Mucosa of descending colon (tissue), 3 donors: ENCODE measurements around the gene CASZ1. TPM values are rescaled to one million over a fixed set of nuclear protein-coding genes. Genes with fewer than 3 reads are reported as not detected.

Source experiments
- ATAC-seq: fragments of 200-7000 bp; cut with Tn5 transposase; one replicate; pipeline ENCODE4 v1.9.1; 2020; ENCODE audit warnings: mild to moderate bottlenecking, moderate library complexity
- DNase-seq, 3 donors: peaks; one replicate each; pipeline ENCODE4 v3.0.0-alpha.2; 2020
- H3K36me3 ChIP-seq: fragments of 200-600 bp; one replicate; pipeline ENCODE4 v1.8.0; 2021; ENCODE audit warnings: low read depth, mild to moderate bottlenecking
- H3K4me1 ChIP-seq: fragments of 200-600 bp; one replicate; pipeline ENCODE4 v1.8.0; 2021; ENCODE audit warnings: low read depth, mild to moderate bottlenecking
- H3K4me3 ChIP-seq: fragments of 200-600 bp; one replicate; pipeline ENCODE4 v1.8.0; 2021; ENCODE audit warnings: mild to moderate bottlenecking
- H3K9me3 ChIP-seq: fragments of 200-600 bp; one replicate; pipeline ENCODE4 v1.8.0; 2021; ENCODE audit warnings: mild to moderate bottlenecking
- CTCF ChIP-seq: fragments of 200-600 bp; IDR thresholded peaks from one replicate; pipeline ENCODE4 v1.8.0; 2022; ENCODE audit warnings: antibody characterized with exemption, mild to moderate bottlenecking
- intact Hi-C, 2 donors: fragments of 100-400 bp; cut with DNase I in 1 of 2; cut with micrococcal nuclease in 1 of 2; formaldehyde crosslinking; loops; one replicate each; pipeline versions ENCODE4 v1.11.0 to v1.11.1; 2022; cut with DNase I, micrococcal nuclease
- total RNA-seq, 3 donors: library from RNA; stranded (reverse); fragmentation: NEBNext Ultra II Directional in 2 of 3; extraction: Animal tissue kit (Norgen Biotek cat#: 25700) in 2 of 3; gene quantifications; one replicate each; pipeline versions ENCODE4 v1.2.1 to v1.2.4, GENCODE V29; 2021 to 2023
- donor health status: DM: no; HTN: no; CAD: no; lungs with moderate emphysema.
- donor health status: DM: no; HTN: no; CAD: no.
- donor health status: DM: no; HTN: yes; CAD: no.

The CASZ1 gene
- total RNA-seq, 3 donors from 2014 or later, result 66.5 to 110 (median 84.5) TPM

- TF ChIP-seq CTCF, result no peak
- DNase-seq (no peak), ATAC-seq (no peak)
- H3K9me3 ChIP-seq, result no peaks in the 10 kb centered on the region
- peaks cover 33% of the 10 kb centered on the region for H3K4me1 ChIP-seq
- intact Hi-C loops, result no loop called here
- H3K4me3 ChIP-seq, result no peak overlapping the region
- H3K36me3 ChIP-seq, result no peaks in the 10 kb centered on the region
Observed at GRCh38 chr1:10674222-10674621, 122.2 kb downstream of the CASZ1 start.

- DNase-seq (no peak), ATAC-seq (no peak)
- H3K9me3 ChIP-seq, result no peaks in the 10 kb centered on the region
- no peak overlapping the region for H3K4me3 ChIP-seq
- TF ChIP-seq CTCF, result no peak
- H3K36me3 ChIP-seq, result no peaks in the 10 kb centered on the region
- intact Hi-C loops, result no loop called here
- H3K4me1 ChIP-seq, result peaks cover 36% of the 10 kb centered on the region
Observed at GRCh38 chr1:10673109-10673711, 123.2 kb downstream of the CASZ1 start.

- H3K36me3 ChIP-seq, result no peaks in the 10 kb centered on the region
- H3K9me3 ChIP-seq, result no peaks in the 10 kb centered on the region
- intact Hi-C loops, result no loop called here
- H3K4me3 ChIP-seq, result no peak overlapping the region
- DNase-seq, result no peak
- TF ChIP-seq CTCF, result no peak
- no peak for ATAC-seq
- peaks cover 30% of the 10 kb centered on the region for H3K4me1 ChIP-seq
Observed at GRCh38 chr1:10672343-10673050, 123.9 kb downstream of the CASZ1 start.

GRCh38 chr1:10671622-10672342 lies 124.7 kb downstream of the CASZ1 start:
- ATAC-seq (peak; percentile 2), DNase-seq (no peak)
- H3K4me1 ChIP-seq, result peaks cover 26% of the 10 kb centered on the region
- H3K4me3 ChIP-seq, result no peak overlapping the region
- H3K36me3 ChIP-seq, result no peaks in the 10 kb centered on the region
- TF ChIP-seq CTCF, result no peak
- H3K9me3 ChIP-seq, result no peaks in the 10 kb centered on the region
- intact Hi-C loops, result no loop called here

- no peaks in the 10 kb centered on the region for H3K9me3 ChIP-seq
- H3K4me3 ChIP-seq, result no peak overlapping the region
- intact Hi-C loops, result no loop called here
- ATAC-seq (no peak), DNase-seq (no peak)
- TF ChIP-seq CTCF, result no peak
- H3K36me3 ChIP-seq, result no peaks in the 10 kb centered on the region
- peaks cover 22% of the 10 kb centered on the region for H3K4me1 ChIP-seq
Observed at GRCh38 chr1:10671090-10671489, 125.4 kb downstream of the CASZ1 start.
